Activated T-cell treated with anti-CD3 and anti-CD28 coated beads, Interleukin-2, amount 50 U/mL, for 1 hour (primary cell): ENCODE measurements around the gene TALDO1.
"Not testable (repeated sequence)": the region's sequence is repeated elsewhere in the genome, so short reads cannot be mapped to it uniquely, and the experiment has no call there.

Experiments
- DNase-seq: peaks from one replicate; pipeline ENCODE4 v3.0.0-alpha.2; 2020

TALDO1 gene

GRCh38 chr11:737899-738298, 9.4 kb upstream of the TALDO1 start:
- not testable (repeated sequence) for DNase-seq

- DNase-seq = no peak
Measured at GRCh38 chr11:742156-742546, 5.1 kb upstream of the TALDO1 start.

- DNase-seq = no peak
Measured at GRCh38 chr11:742571-743201, 4.6 kb upstream of the TALDO1 start.

- no peak for DNase-seq
Measured at GRCh38 chr11:745428-745827, 1.8 kb upstream of the TALDO1 start.

- no peak for DNase-seq
Measured at GRCh38 chr11:746289-747157, 741 bp upstream of the TALDO1 start.

GRCh38 chr11:748007-748359, 719 bp downstream of the TALDO1 start:
- DNase-seq = no peak

- no peak for DNase-seq
Measured at GRCh38 chr11:749731-750130, 2.5 kb downstream of the TALDO1 start.

- no peak for DNase-seq
Measured at GRCh38 chr11:760236-760635, 13.0 kb downstream of the TALDO1 start.

GRCh38 chr11:761526-762108, 14.4 kb downstream of the TALDO1 start:
- no peak for DNase-seq

GRCh38 chr11:762421-763072, 15.3 kb downstream of the TALDO1 start:
- no peak for DNase-seq

GRCh38 chr11:763073-763463, 15.8 kb downstream of the TALDO1 start:
- no peak for DNase-seq

GRCh38 chr11:763549-764321, 16.5 kb downstream of the TALDO1 start:
- DNase-seq = no peak

- DNase-seq = no peak
Measured at GRCh38 chr11:764322-765024, 17.2 kb downstream of the TALDO1 start.

- DNase-seq = peak; percentile 76
Measured at GRCh38 chr11:765025-765801, 17.9 kb downstream of the TALDO1 start.

- DNase-seq = no peak
Measured at GRCh38 chr11:765802-766091, 18.5 kb downstream of the TALDO1 start.

GRCh38 chr11:766106-766935, 19.1 kb downstream of the TALDO1 start:
- DNase-seq = no peak

GRCh38 chr11:766936-767210, 19.6 kb downstream of the TALDO1 start:
- no peak for DNase-seq

GRCh38 chr11:767238-767637, 20.0 kb downstream of the TALDO1 start:
- DNase-seq = no peak

- no peak for DNase-seq
Measured at GRCh38 chr11:769887-770641, 22.8 kb downstream of the TALDO1 start.
